ENCODE data around the gene GLP1R. TPM values are rescaled to one million over a fixed set of nuclear protein-coding genes. Genes with fewer than 3 reads are reported as not detected.
A peak's percentile ranks its signal among the peaks of the same experiment; 100 is the strongest.

The GLP1R gene
- total RNA-seq, 1 donor from 2014 or later, result 0.35 TPM

DNA sequence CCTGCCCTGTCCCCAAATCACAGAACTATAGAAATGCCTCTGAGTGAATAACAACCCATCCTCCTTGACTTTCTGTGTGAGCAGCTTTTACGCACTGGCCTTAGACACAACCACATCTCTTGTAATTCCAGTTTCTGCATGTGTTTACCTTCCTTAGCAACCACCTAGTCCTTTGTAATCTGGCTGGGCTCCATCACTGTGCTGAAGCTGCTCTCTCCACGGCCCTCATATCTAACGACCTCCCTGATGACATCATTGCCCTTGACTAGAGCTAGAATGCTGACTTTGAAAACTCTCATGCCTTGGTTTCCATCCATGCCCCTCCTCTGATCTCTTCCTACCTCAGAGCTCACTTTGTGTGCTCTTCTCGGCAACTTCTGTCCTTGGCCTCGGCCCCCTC lies 30.5 kb upstream of the GLP1R start:
- H3K9me3 ChIP-seq, result no peaks in the 10 kb centered on the region
- DNase-seq (no peak), ATAC-seq (peak; percentile 52 to 61)
- no peaks in the 10 kb centered on the region for H3K27me3 ChIP-seq (ENCODE audit: low read depth)
- H3K4me1 ChIP-seq, result no peaks in the 10 kb centered on the region
- TF ChIP-seq, protein P1, sequence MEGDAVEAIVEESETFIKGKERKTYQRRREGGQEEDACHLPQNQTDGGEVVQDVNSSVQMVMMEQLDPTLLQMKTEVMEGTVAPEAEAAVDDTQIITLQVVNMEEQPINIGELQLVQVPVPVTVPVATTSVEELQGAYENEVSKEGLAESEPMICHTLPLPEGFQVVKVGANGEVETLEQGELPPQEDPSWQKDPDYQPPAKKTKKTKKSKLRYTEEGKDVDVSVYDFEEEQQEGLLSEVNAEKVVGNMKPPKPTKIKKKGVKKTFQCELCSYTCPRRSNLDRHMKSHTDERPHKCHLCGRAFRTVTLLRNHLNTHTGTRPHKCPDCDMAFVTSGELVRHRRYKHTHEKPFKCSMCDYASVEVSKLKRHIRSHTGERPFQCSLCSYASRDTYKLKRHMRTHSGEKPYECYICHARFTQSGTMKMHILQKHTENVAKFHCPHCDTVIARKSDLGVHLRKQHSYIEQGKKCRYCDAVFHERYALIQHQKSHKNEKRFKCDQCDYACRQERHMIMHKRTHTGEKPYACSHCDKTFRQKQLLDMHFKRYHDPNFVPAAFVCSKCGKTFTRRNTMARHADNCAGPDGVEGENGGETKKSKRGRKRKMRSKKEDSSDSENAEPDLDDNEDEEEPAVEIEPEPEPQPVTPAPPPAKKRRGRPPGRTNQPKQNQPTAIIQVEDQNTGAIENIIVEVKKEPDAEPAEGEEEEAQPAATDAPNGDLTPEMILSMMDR (IDR thresholded peaks at IDR 0.05), result no peak
- H3K36me3 ChIP-seq, result no peaks in the 10 kb centered on the region
- intact Hi-C loops (cut with DNase I), result no loop called here
- no peak overlapping the region for H3K4me3 ChIP-seq
- H3K27ac ChIP-seq, result no peak overlapping the region

DNA sequence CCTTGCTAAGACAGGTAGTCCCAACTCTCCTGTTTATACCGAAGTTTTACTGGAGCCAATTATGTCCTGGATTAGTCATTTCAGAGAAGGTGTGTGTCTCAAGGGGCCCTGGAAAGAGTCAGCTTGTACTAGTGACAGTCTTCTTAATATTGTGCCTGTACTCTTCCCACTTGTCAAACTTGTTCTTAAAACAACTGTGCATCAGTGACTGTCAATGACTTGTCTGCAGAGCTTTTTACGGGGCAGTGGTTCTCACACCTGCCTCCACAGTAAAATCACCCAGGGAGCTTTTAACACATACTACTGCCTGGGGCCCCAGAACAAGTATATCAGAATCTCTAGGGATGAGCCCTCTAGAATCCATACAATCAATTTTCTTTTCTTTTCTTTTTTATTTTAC lies 28.4 kb upstream of the GLP1R start:
- H3K27ac ChIP-seq, result no peak overlapping the region
- H3K36me3 ChIP-seq, result no peaks in the 10 kb centered on the region
- no peak overlapping the region for H3K4me3 ChIP-seq
- no peaks in the 10 kb centered on the region for H3K9me3 ChIP-seq
- TF ChIP-seq, protein P1 (IDR thresholded peaks at IDR 0.05), result no peak
- ATAC-seq (no peak), DNase-seq (no peak)
- intact Hi-C loops (cut with DNase I), result no loop called here
- H3K4me1 ChIP-seq, result no peaks in the 10 kb centered on the region
- no peaks in the 10 kb centered on the region for H3K27me3 ChIP-seq (ENCODE audit: low read depth)

DNA sequence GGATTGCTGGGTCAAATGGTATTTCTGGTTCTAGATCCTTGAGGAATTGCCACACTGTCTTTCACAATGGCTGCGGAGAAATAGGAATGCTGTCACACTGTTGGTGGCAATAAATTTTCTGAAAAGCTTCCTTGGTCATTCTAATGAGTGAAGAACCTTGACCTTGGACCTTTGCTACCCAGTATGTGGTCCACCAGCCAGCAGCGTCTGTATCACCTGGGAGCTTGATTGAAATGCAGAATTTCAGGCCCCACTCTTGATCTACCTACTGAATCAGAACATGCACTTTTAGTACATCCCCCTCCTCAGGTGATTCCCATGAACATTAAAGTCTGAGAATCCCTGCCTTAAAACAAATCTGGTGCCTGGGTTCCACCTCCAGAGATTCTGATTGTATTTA lies 27.5 kb upstream of the GLP1R start:
- H3K9me3 ChIP-seq, result no peaks in the 10 kb centered on the region
- no peak overlapping the region for H3K4me3 ChIP-seq
- no peaks in the 10 kb centered on the region for H3K36me3 ChIP-seq
- no peak overlapping the region for H3K27ac ChIP-seq
- TF ChIP-seq, protein P1 (IDR thresholded peaks at IDR 0.05), result no peak
- no peak for ATAC-seq
- no peaks in the 10 kb centered on the region for H3K4me1 ChIP-seq
- no peak for DNase-seq
- H3K27me3 ChIP-seq (ENCODE audit: low read depth), result no peaks in the 10 kb centered on the region
- intact Hi-C loops (cut with DNase I), result no loop called here

DNA sequence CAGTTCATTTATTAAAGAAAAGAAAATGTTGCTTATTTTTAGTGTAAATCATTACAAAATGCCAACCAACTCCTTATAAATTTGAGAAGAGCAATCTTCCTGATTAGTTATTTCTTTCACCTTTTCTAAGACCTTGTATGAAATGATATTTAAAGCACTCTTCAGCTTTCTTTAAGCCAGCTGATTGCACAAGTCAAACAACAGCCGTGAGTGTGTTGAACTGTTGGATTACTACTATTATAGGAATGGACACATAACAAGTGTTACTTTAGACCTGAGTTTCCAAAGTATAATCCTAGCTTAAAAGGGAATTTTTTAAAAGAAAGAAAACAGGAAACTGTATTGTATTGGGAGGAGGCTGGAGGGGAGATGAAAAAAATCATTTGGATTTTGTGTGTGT lies 26.8 kb upstream of the GLP1R start:
- no peaks in the 10 kb centered on the region for H3K36me3 ChIP-seq
- no peak overlapping the region for H3K27ac ChIP-seq
- no peak overlapping the region for H3K4me3 ChIP-seq
- no peak for ATAC-seq
- no peaks in the 10 kb centered on the region for H3K27me3 ChIP-seq (ENCODE audit: low read depth)
- intact Hi-C loops (cut with DNase I), result no loop called here
- no peak for DNase-seq
- H3K9me3 ChIP-seq, result no peaks in the 10 kb centered on the region
- no peaks in the 10 kb centered on the region for H3K4me1 ChIP-seq
- TF ChIP-seq, protein P1 (IDR thresholded peaks at IDR 0.05), result no peak

DNA sequence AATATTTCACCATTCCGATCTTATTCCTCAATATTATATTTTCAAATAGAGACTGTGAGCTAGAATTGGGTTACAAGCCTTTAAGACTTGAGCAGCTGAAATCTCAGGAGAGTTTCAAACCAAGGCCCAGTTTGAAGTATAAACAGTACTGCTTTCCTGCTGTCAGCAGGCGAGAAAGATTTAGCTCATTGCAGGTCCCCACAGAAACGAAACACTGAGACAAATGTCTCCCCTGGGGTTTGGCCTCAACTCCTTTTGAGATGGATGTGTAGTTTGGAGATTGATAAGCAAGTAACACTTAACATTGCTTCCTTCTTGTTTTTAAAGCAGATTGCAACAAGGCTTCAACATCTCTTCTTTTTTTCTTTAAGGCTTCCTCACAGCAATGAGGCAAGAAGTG lies 22.4 kb upstream of the GLP1R start:
- TF ChIP-seq, protein P1 (IDR thresholded peaks at IDR 0.05), result no peak
- intact Hi-C loops (cut with DNase I), result no loop called here
- ATAC-seq, result no peak

More for the DNA sequence above, 22.4 kb upstream of the GLP1R start:
- no peaks in the 10 kb centered on the region for H3K4me1 ChIP-seq
- H3K27ac ChIP-seq, result no peak overlapping the region
- DNase-seq, result no peak
- H3K4me3 ChIP-seq, result no peak overlapping the region
- H3K27me3 ChIP-seq (ENCODE audit: low read depth), result no peaks in the 10 kb centered on the region
- no peaks in the 10 kb centered on the region for H3K36me3 ChIP-seq
- no peaks in the 10 kb centered on the region for H3K9me3 ChIP-seq

Data from lower lobe of right lung (tissue), 2 donors.